H9 (cell line): ENCODE measurements around the gene ZNF619. TPM values are rescaled to one million over a fixed set of nuclear protein-coding genes. Genes with fewer than 3 reads are reported as not detected.

Source experiments
- DNase-seq: peaks from one replicate; pipeline ENCODE4 v3.0.0-alpha.2; 2017
- H2AFZ ChIP-seq: one replicate; pipeline ENCODE4 v1.6.1; 2013; ENCODE audit warnings: mild to moderate bottlenecking, low read length, control low read depth, moderate library complexity
- H2AK5ac ChIP-seq: 2 replicates; pipeline ENCODE4 v1.6.1; 2013; ENCODE audit warnings: low read length, control low read depth, mixed read lengths; ENCODE audit not compliant: insufficient read length
- H2BK120ac ChIP-seq: one replicate; pipeline ENCODE4 v1.6.1; 2013; ENCODE audit warnings: low read depth, mild to moderate bottlenecking, low read length, control low read depth, inconsistent platforms; ENCODE audit not compliant: poor library complexity, severe bottlenecking
- H2BK12ac ChIP-seq: 2 replicates; pipeline ENCODE4 v1.6.1; 2013; ENCODE audit warnings: low read length, control low read depth, mixed read lengths, low read depth; ENCODE audit not compliant: insufficient read length
- H2BK15ac ChIP-seq: 2 replicates; pipeline ENCODE4 v1.6.1; 2013; ENCODE audit warnings: low read depth, low read length, control low read depth
- H2BK20ac ChIP-seq: one replicate; pipeline ENCODE4 v1.6.1; 2013; ENCODE audit warnings: low read depth, mild to moderate bottlenecking, low read length, control low read depth, inconsistent platforms; ENCODE audit not compliant: poor library complexity, severe bottlenecking
- H2BK5ac ChIP-seq: 2 replicates; pipeline ENCODE4 v1.6.1; 2013; ENCODE audit warnings: low read length, control low read depth, mixed read lengths; ENCODE audit not compliant: insufficient read length
- H3K14ac ChIP-seq: 2 replicates; pipeline ENCODE4 v1.6.1; 2013; ENCODE audit warnings: low read length, control low read depth; ENCODE audit not compliant: insufficient read depth
- H3K18ac ChIP-seq: 2 replicates; pipeline ENCODE4 v1.6.1; 2013; ENCODE audit warnings: low read depth, mild to moderate bottlenecking, mixed read lengths, low read length, control low read depth; ENCODE audit not compliant: insufficient read length
- H3K23ac ChIP-seq: 2 replicates; pipeline ENCODE4 v1.6.1; 2013; ENCODE audit warnings: low read length, control low read depth, mixed read lengths, low read depth; ENCODE audit not compliant: insufficient read length
- H3K23me2 ChIP-seq: 2 replicates; pipeline ENCODE4 v1.6.1; 2013; ENCODE audit warnings: low read depth, mild to moderate bottlenecking, mixed read lengths, low read length, control low read depth; ENCODE audit not compliant: insufficient read length, poor library complexity, severe bottlenecking
- H3K27ac ChIP-seq: 2 replicates; pipeline ENCODE4 v1.5.1; 2013; ENCODE audit warnings: low read length, control low read depth, mixed read lengths, low read depth; ENCODE audit not compliant: insufficient read length
- H3K27me3 ChIP-seq: 2 replicates; pipeline ENCODE4 v1.6.1; 2013; ENCODE audit warnings: low read length, control low read depth, inconsistent platforms; ENCODE audit not compliant: insufficient read depth
- H3K4ac ChIP-seq: 2 replicates; pipeline ENCODE4 v1.6.1; 2013; ENCODE audit warnings: low read depth, mild to moderate bottlenecking, control low read depth, inconsistent platforms, low read length, moderate library complexity
- H3K4me1 ChIP-seq: 2 replicates; pipeline ENCODE4 v1.6.1; 2013; ENCODE audit warnings: low read length, control low read depth, inconsistent platforms; ENCODE audit not compliant: insufficient read depth
- H3K4me2 ChIP-seq: 2 replicates; pipeline ENCODE4 v1.6.1; 2013; ENCODE audit warnings: low read length, control low read depth, mixed read lengths; ENCODE audit not compliant: insufficient read length, insufficient read depth
- H3K56ac ChIP-seq: 2 replicates; pipeline ENCODE4 v1.6.1; 2013; ENCODE audit warnings: low read depth, mild to moderate bottlenecking, mixed read lengths, low read length, control low read depth; ENCODE audit not compliant: insufficient read length
- H3K79me1 ChIP-seq: 2 replicates; pipeline ENCODE4 v1.6.1; 2013; ENCODE audit warnings: low read depth, mild to moderate bottlenecking, moderate library complexity, low read length, control low read depth, inconsistent platforms; ENCODE audit not compliant: insufficient read depth, poor library complexity, severe bottlenecking
- H3K79me2 ChIP-seq: 2 replicates; pipeline ENCODE4 v1.6.1; 2013; ENCODE audit warnings: low read length, control low read depth, inconsistent platforms; ENCODE audit not compliant: insufficient read depth
- H3K9ac ChIP-seq: 2 replicates; pipeline ENCODE4 v1.6.1; 2013; ENCODE audit warnings: low read length, control low read depth, mixed read lengths; ENCODE audit not compliant: insufficient read length; ENCODE audit errors: extremely low read depth
- H3K9me3 ChIP-seq: one replicate; pipeline ENCODE4 v1.6.1; 2013; ENCODE audit warnings: low read depth, low read length, inconsistent platforms; ENCODE audit not compliant: control insufficient read depth
- H3T11ph ChIP-seq: one replicate; pipeline ENCODE4 v1.6.1; 2013; ENCODE audit warnings: mild to moderate bottlenecking, low read length, control low read depth, inconsistent platforms
- H4K20me1 ChIP-seq: one replicate; pipeline ENCODE4 v1.6.1; 2013; ENCODE audit not compliant: control insufficient read depth, insufficient read length, insufficient read depth
- H4K5ac ChIP-seq: 2 replicates; pipeline ENCODE4 v1.6.1; 2013; ENCODE audit warnings: low read depth, mild to moderate bottlenecking, mixed read lengths, low read length, control low read depth; ENCODE audit not compliant: insufficient read length
- H4K8ac ChIP-seq: replicated peaks from 2 replicates; pipeline ENCODE4 v1.6.1; 2013; ENCODE audit warnings: low read length, control low read depth, mixed read lengths, low read depth; ENCODE audit not compliant: insufficient read length
- H4K91ac ChIP-seq: 2 replicates; pipeline ENCODE4 v1.6.1; 2013; ENCODE audit warnings: low read depth, mild to moderate bottlenecking, moderate library complexity, mixed read lengths, low read length, control low read depth; ENCODE audit not compliant: insufficient read length
- H3K27ac Mint-ChIP-seq, 3 experiments: 2 replicates in 2 of 3; 3 replicates in 1 of 3; pipeline ENCODE4 v1.8.0; 2020 to 2021; ENCODE audit warnings: mixed read lengths in 3 of 3, mild to moderate bottlenecking in 1 of 3, moderate library complexity in 1 of 3
- H3K27me3 Mint-ChIP-seq: 2 replicates; pipeline ENCODE4 v1.8.0; 2021; ENCODE audit warnings: low read depth, mild to moderate bottlenecking, moderate library complexity, mixed read lengths
- H3K36me3 Mint-ChIP-seq, 3 experiments: 2 replicates in 2 of 3; 3 replicates in 1 of 3; pipeline ENCODE4 v1.8.0; 2020 to 2021; ENCODE audit warnings: low read depth in 3 of 3, mixed read lengths in 3 of 3; ENCODE audit not compliant: insufficient read depth in 1 of 3
- H3K4me1 Mint-ChIP-seq, 2 experiments: 2 replicates each; pipeline ENCODE4 v1.8.0; 2020; ENCODE audit warnings: mixed read lengths in 2 of 2
- H3K4me3 Mint-ChIP-seq, 2 experiments: 2 replicates in 1 of 2; 3 replicates in 1 of 2; pipeline ENCODE4 v1.8.0; 2020 to 2021; ENCODE audit warnings: mild to moderate bottlenecking in 2 of 2, mixed read lengths in 2 of 2, moderate library complexity in 1 of 2
- H3K9me3 Mint-ChIP-seq, 2 experiments: 2 replicates in 1 of 2; 3 replicates in 1 of 2; pipeline ENCODE4 v1.8.0; 2020; ENCODE audit warnings: mild to moderate bottlenecking in 2 of 2, mixed read lengths in 2 of 2, moderate library complexity in 1 of 2
- WGBS: extraction: QIAGEN DNeasy Blood & Tissue Kit; methylation state at CpG from one replicate; pipeline ENCODE4 v1.1.7; 2013; ENCODE audit warnings: missing lambda C conversion rate, low lambda C conversion rate, mixed read lengths; ENCODE audit not compliant: insufficient read length; ENCODE audit errors: extremely low coverage; 5-methylcytosine and 5-hydroxymethylcytosine counted together
- total RNA-seq: library from RNA; stranded (reverse); gene quantifications from 2 replicates; pipeline ENCODE4 v1.2.1, GENCODE V29; 2021
- TF ChIP-seq, protein P1 (sequence below): fragments of 200-600 bp; sonication (generic); conservative IDR thresholded peaks from 3 replicates; pipeline ENCODE4 v1.8.0; 2021; ENCODE audit warnings: antibody characterized with exemption, mild to moderate bottlenecking

Gene ZNF619
- total RNA-seq, 1 experiment from 2014 or later, result 4.8 TPM

DNA sequence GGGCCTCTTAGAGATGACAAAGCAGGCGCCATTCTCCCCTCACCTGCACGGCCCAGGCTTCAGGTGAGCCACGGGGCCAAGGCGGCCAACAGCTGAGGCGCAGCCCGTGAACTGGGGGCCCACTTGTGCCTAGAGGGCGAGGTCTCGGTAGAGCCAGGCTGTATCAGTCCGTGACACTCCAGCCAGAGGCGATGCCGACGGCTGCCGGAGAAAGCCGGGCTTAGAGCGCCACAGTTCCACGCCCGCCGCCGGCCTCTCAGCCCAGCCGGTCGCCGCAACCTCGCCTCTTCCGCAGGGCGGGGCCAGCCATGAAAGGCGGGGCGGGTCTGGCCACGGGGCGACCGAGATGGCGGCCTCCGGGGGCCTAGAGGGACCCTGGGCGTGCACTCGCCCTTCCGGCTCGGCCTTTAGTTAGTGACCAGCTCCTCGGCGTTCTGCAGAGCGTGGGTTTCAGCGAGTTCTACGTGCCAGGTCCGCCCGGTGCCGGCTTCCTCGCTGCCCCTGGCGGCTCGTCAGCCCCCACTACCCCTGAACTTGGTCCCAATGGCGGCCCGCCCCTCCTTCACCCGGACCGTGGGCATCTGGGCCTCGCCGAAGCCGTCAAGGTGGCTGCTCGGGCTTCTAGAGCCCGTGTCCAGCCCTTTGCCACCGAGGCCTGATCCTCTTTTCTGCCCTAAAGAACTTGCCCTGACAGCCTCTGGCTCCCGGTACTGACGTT lies 47.8 kb downstream of the ZNF619 start, which contains the start of gene ZNF621:
Gene ZNF621, plus strand, starts transcription at position 393 of the 718 bp plus-strand sequence. CDS start 881 bp downstream, outside the sequence.
- TF ChIP-seq, protein P1, sequence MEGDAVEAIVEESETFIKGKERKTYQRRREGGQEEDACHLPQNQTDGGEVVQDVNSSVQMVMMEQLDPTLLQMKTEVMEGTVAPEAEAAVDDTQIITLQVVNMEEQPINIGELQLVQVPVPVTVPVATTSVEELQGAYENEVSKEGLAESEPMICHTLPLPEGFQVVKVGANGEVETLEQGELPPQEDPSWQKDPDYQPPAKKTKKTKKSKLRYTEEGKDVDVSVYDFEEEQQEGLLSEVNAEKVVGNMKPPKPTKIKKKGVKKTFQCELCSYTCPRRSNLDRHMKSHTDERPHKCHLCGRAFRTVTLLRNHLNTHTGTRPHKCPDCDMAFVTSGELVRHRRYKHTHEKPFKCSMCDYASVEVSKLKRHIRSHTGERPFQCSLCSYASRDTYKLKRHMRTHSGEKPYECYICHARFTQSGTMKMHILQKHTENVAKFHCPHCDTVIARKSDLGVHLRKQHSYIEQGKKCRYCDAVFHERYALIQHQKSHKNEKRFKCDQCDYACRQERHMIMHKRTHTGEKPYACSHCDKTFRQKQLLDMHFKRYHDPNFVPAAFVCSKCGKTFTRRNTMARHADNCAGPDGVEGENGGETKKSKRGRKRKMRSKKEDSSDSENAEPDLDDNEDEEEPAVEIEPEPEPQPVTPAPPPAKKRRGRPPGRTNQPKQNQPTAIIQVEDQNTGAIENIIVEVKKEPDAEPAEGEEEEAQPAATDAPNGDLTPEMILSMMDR, result peak; percentile 14; the same call in 1 of the 3 replicates
- Histone ChIP-seq H4K20me1 (no peaks in the 10 kb centered on the region), H2BK120ac (no peak within 1 kb of the TSS), H3K23me2 (peaks cover 11% of the 10 kb centered on the region), H3K23ac (no peak within 1 kb of the TSS), H3K4ac (peak within 1 kb of the TSS; percentile 15; the same call in 1 of the 2 replicates), H2BK15ac (no peak within 1 kb of the TSS), H2BK20ac (no peak within 1 kb of the TSS), H3K18ac (peak within 1 kb of the TSS; percentile 95), H3K4me2 (peak within 1 kb of the TSS; percentile 89), H2BK5ac (no peak within 1 kb of the TSS), H3K9me3 (no peaks in the 10 kb centered on the region), H2BK12ac (no peak within 1 kb of the TSS), H4K91ac (no peak within 1 kb of the TSS), H3K56ac (no peak within 1 kb of the TSS), H3K4me1 (no peaks in the 10 kb centered on the region), H3K27ac (peak within 1 kb of the TSS; percentile 0), H3K14ac (peak within 1 kb of the TSS; percentile 94), H3K79me2 (no peaks in the 10 kb centered on the region), H2AFZ (no peak within 1 kb of the TSS), H3K79me1 (peaks cover 2% of the 10 kb centered on the region), H3K27me3 (no peaks in the 10 kb centered on the region), H4K5ac (peak within 1 kb of the TSS; percentile 47), H3K9ac (peak within 1 kb of the TSS; percentile 83), H2AK5ac (no peak within 1 kb of the TSS), H4K8ac (peak within 1 kb of the TSS; percentile 54), H3T11ph (peak within 1 kb of the TSS; percentile 61)
- Mint-ChIP-seq H3K4me3 (peak within 1 kb of the TSS; percentile 92 to 97), H3K27me3 (no peaks in the 10 kb centered on the region), H3K9me3 (no peaks in the 10 kb centered on the region), H3K27ac (peak within 1 kb of the TSS; percentile 84 to 99 (median 97)), H3K36me3 (peaks cover 19 to 33% (median 29%) of the 10 kb centered on the region in 3 experiments), H3K4me1 (peaks cover 12 to 18% of the 10 kb centered on the region in 2 experiments)
- no CpG with 5 or more reads among the region's 59 CpGs for WGBS
- peak; percentile 90 for DNase-seq
